Measurements from ENCODE around the gene IL4R.

IL4R gene

GRCh38 chr16:27400751-27401620 is 87.2 kb downstream of the IL4R start:
- no peaks in the 10 kb centered on the region for H3K36me3 ChIP-seq (ENCODE audit: control insufficient read depth in 1 of 2, insufficient read depth in 2 of 2, low read depth in 1 of 2, low read length in 2 of 2)
- no peak overlapping the region for H2AK5ac ChIP-seq (ENCODE audit: low read length, severe bottlenecking)
- H3K14ac ChIP-seq (ENCODE audit: low read length in 2 of 2) = no peak overlapping the region
- no peaks in the 10 kb centered on the region for H3K79me1 ChIP-seq (replicated peaks; ENCODE audit: low read length, poor library complexity, severe bottlenecking)
- no peak for DNase-seq
- H3K18ac ChIP-seq (ENCODE audit: low read depth in 1 of 2, low read length in 2 of 2) = no peak overlapping the region
- no peak overlapping the region for H4K8ac ChIP-seq (ENCODE audit: low read length)
- 79% methylated on average over 10 of the region's 11 CpGs for WGBS
- no peak overlapping the region for H2BK120ac ChIP-seq (ENCODE audit: low read depth, low read length)
- H3K9ac ChIP-seq (ENCODE audit: low read length) = peak overlapping the region; percentile 66
- H2BK5ac ChIP-seq (ENCODE audit: low read depth, low read length, poor library complexity, severe bottlenecking) = no peak overlapping the region
- H3K23ac ChIP-seq (ENCODE audit: low read length in 2 of 2) = no peak overlapping the region
- no peak overlapping the region for H2AFZ ChIP-seq (ENCODE audit: low read depth, low read length)
- H2BK12ac ChIP-seq (ENCODE audit: low read length in 2 of 2) = no peak overlapping the region
- no peaks in the 10 kb centered on the region for H3K9me3 ChIP-seq (ENCODE audit: control insufficient read depth, low read length)
- no peak overlapping the region for H3K4me2 ChIP-seq (ENCODE audit: low read length, poor library complexity, severe bottlenecking)
- peaks cover 12 to 25% of the 10 kb centered on the region in 2 experiments for H3K27me3 ChIP-seq (ENCODE audit: control insufficient read depth in 1 of 2, insufficient read depth in 1 of 2, low read length in 2 of 2)
- H3K4me3 ChIP-seq (ENCODE audit: insufficient read depth in 1 of 2, low read depth in 1 of 2, low read length in 2 of 2) = peak overlapping the region in 1 of 2 experiments; percentile 51
- H4K91ac ChIP-seq (ENCODE audit: low read length) = no peak overlapping the region
- no peak overlapping the region for H3K27ac ChIP-seq (ENCODE audit: low read length, poor library complexity, severe bottlenecking)
- H3K4ac ChIP-seq (ENCODE audit: low read depth in 1 of 2, low read length in 2 of 2) = no peak overlapping the region
- no peak overlapping the region for H2BK15ac ChIP-seq (ENCODE audit: low read depth, poor library complexity, severe bottlenecking)
- H3K4me1 ChIP-seq (ENCODE audit: control insufficient read depth, insufficient read depth, low read depth, low read length) = peaks cover 8% of the 10 kb centered on the region

GRCh38 chr16:27401768-27402568 is 88.2 kb downstream of the IL4R start, which contains the start of gene IL21R:
IL21R (plus strand) TSS chr16:27402174; CDS start chr16:27430072, 27,898 bp downstream.
- Histone ChIP-seq H2AFZ (ENCODE audit: low read depth, low read length) (no peak within 1 kb of the TSS), H2BK15ac (ENCODE audit: low read depth, poor library complexity, severe bottlenecking) (no peak within 1 kb of the TSS), H2BK5ac (ENCODE audit: low read depth, low read length, poor library complexity, severe bottlenecking) (no peak within 1 kb of the TSS), H3K4ac (ENCODE audit: low read depth in 1 of 2, low read length in 2 of 2) (no peak within 1 kb of the TSS), H3K79me1 (replicated peaks; ENCODE audit: low read length, poor library complexity, severe bottlenecking) (no peaks in the 10 kb centered on the region), H3K27me3 (ENCODE audit: control insufficient read depth in 1 of 2, insufficient read depth in 1 of 2, low read length in 2 of 2) (peaks cover 12 to 27% of the 10 kb centered on the region in 2 experiments), H4K8ac (ENCODE audit: low read length) (no peak within 1 kb of the TSS), H3K4me3 (ENCODE audit: insufficient read depth in 1 of 2, low read depth in 1 of 2, low read length in 2 of 2) (peak within 1 kb of the TSS in 1 of 2 experiments; percentile 51), H2AK5ac (ENCODE audit: low read length, severe bottlenecking) (no peak within 1 kb of the TSS), H3K9ac (ENCODE audit: low read length) (peak within 1 kb of the TSS; percentile 66), H3K36me3 (ENCODE audit: control insufficient read depth in 1 of 2, insufficient read depth in 2 of 2, low read depth in 1 of 2, low read length in 2 of 2) (no peaks in the 10 kb centered on the region), H2BK120ac (ENCODE audit: low read depth, low read length) (no peak within 1 kb of the TSS), H4K91ac (ENCODE audit: low read length) (no peak within 1 kb of the TSS), H3K18ac (ENCODE audit: low read depth in 1 of 2, low read length in 2 of 2) (no peak within 1 kb of the TSS), H3K14ac (ENCODE audit: low read length in 2 of 2) (peak within 1 kb of the TSS in 1 of 2 experiments; percentile 20), H3K4me2 (ENCODE audit: low read length, poor library complexity, severe bottlenecking) (no peak within 1 kb of the TSS), H3K23ac (ENCODE audit: low read length in 2 of 2) (no peak within 1 kb of the TSS), H3K27ac (ENCODE audit: low read length, poor library complexity, severe bottlenecking) (no peak within 1 kb of the TSS), H3K9me3 (ENCODE audit: control insufficient read depth, low read length) (no peaks in the 10 kb centered on the region), H2BK12ac (ENCODE audit: low read length in 2 of 2) (no peak within 1 kb of the TSS), H3K4me1 (ENCODE audit: control insufficient read depth, insufficient read depth, low read depth, low read length) (peaks cover 8% of the 10 kb centered on the region)
- DNase-seq = no peak
- WGBS = 54% methylated on average over 23 of the region's 23 CpGs

- no peak for DNase-seq
- H3K9ac ChIP-seq (ENCODE audit: low read length) = peak overlapping the region; percentile 1
- no peak overlapping the region for H2AFZ ChIP-seq (ENCODE audit: low read depth, low read length)
- H3K4ac ChIP-seq (ENCODE audit: low read depth in 1 of 2, low read length in 2 of 2) = no peak overlapping the region
- no peak overlapping the region for H2BK12ac ChIP-seq (ENCODE audit: low read length in 2 of 2)
- no peak overlapping the region for H3K23ac ChIP-seq (ENCODE audit: low read length in 2 of 2)
- H4K8ac ChIP-seq (ENCODE audit: low read length) = no peak overlapping the region
- peaks cover 8% of the 10 kb centered on the region for H3K4me1 ChIP-seq (ENCODE audit: control insufficient read depth, insufficient read depth, low read depth, low read length)
- H3K4me2 ChIP-seq (ENCODE audit: low read length, poor library complexity, severe bottlenecking) = no peak overlapping the region
- H3K79me1 ChIP-seq (replicated peaks; ENCODE audit: low read length, poor library complexity, severe bottlenecking) = no peaks in the 10 kb centered on the region
- no peak overlapping the region for H3K14ac ChIP-seq (ENCODE audit: low read length in 2 of 2)
- H3K27me3 ChIP-seq (ENCODE audit: control insufficient read depth in 1 of 2, insufficient read depth in 1 of 2, low read length in 2 of 2) = peaks cover 12 to 27% of the 10 kb centered on the region in 2 experiments
- H3K27ac ChIP-seq (ENCODE audit: low read length, poor library complexity, severe bottlenecking) = no peak overlapping the region
- H3K18ac ChIP-seq (ENCODE audit: low read depth in 1 of 2, low read length in 2 of 2) = no peak overlapping the region
- no peaks in the 10 kb centered on the region for H3K36me3 ChIP-seq (ENCODE audit: control insufficient read depth in 1 of 2, insufficient read depth in 2 of 2, low read depth in 1 of 2, low read length in 2 of 2)
- H4K91ac ChIP-seq (ENCODE audit: low read length) = no peak overlapping the region
- H2BK5ac ChIP-seq (ENCODE audit: low read depth, low read length, poor library complexity, severe bottlenecking) = no peak overlapping the region
- WGBS = 83% methylated on average over 8 of the region's 8 CpGs
- H2BK120ac ChIP-seq (ENCODE audit: low read depth, low read length) = no peak overlapping the region
- no peaks in the 10 kb centered on the region for H3K9me3 ChIP-seq (ENCODE audit: control insufficient read depth, low read length)
- no peak overlapping the region for H2BK15ac ChIP-seq (ENCODE audit: low read depth, poor library complexity, severe bottlenecking)
- H2AK5ac ChIP-seq (ENCODE audit: low read length, severe bottlenecking) = no peak overlapping the region
- no peak overlapping the region for H3K4me3 ChIP-seq (ENCODE audit: insufficient read depth in 1 of 2, low read depth in 1 of 2, low read length in 2 of 2)
Measured at GRCh38 chr16:27402569-27402963, 88.8 kb downstream of the IL4R start.
